GM15510 (cell line): ENCODE data around the gene SERGEF.

Experiments used
- POLR2A ChIP-seq: IDR thresholded peaks from 3 replicates; pipeline ENCODE4 v1.6.1; 2011; ENCODE audit warnings: borderline replicate concordance; ENCODE audit not compliant: insufficient read length; ENCODE audit errors: extremely low read depth

The SERGEF gene

GRCh38 chr11:17745023-17745772 is 267.6 kb downstream of the SERGEF start:
- no peak for TF ChIP-seq POLR2A

DNA sequence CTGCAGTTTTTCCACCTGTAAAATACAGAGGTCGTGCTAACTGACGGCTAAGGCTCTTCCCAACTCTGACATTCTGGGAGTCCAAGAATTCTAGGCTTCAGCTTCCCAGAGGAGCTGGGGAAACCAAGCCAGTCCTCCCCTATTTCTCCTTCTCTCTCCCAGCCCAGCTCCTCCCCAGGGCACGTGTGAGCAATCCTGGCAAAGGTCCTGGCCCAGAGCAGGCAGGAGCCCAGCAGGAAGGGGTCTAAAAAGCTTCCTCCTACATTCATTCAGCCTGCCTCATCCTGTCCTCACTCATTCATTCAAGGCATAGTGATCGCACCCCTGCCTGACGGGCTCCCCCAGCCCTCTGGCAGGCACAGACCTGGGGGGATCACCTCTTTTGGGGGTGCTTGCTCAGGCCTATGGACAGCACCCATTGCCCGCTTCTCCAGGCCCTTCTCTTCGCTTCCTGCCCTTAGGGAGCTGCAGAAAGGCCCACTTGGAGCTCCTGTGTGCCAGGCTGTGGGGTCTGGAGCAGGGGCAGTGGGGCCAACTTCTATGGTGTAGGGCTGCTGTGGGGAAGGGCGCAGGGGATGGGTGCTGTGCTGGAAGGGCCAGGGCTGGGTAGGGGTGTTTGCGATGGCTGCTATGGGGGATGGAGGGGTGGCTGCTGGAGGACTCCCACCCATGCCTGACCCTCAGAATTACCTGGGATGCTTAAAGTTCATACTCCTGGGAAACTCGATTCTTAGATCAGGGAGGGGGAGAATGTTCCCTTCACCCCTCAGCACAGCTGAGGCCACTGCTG is 268.5 kb downstream of the SERGEF start:
- TF ChIP-seq POLR2A = no peak

DNA sequence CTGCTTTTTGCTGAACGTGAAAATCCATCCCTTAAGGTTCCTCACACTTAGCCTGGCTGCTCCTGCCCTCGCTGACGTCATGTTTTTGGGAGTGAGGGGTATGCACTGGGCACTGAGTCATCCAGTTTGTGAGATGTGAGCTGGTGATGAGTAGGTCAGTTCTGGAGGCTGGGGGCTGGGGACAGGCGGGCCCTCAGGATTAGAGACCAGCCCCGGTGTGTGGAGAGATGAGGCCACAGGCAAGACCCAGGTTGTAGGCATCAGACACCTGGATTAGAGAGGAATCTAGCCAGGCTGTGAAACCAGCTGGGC is 269.1 kb downstream of the SERGEF start:
- no peak for TF ChIP-seq POLR2A

DNA sequence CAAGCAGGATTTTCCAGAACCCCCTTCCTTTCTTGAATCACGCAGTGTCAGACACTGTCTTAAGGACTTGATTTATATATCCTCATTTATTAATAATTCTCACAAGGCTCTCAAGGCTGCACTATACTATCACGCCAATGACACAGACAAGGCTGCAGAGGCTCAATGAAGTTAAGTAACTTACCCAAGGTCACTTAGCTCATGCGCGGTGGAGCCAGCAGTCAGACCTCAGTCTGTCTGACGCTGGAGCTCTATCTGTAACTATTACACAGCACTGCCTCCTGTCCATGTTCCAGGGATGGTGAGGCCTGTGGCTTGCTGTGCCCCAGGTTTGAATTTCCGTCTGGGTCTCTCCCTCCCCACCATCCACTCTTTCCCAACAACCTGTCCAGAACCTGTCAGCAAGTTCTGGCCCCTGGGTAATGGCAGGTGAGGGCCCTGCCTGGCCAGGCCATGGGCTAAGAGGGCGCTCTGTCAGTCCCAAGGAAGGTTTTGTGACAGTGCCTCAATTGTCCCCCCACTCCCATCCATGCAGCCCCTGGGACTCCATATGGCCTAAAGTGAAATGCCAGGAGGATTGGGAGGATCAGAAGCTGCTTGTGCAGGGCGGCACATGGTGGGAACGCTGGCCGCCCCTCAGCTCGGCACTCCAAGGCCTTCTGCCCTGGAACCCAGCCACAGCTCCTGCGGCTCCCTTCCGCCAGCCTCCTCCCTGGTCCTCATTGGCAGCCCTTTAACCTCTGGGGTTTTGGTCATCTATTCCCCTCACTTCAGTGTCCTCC is 269.6 kb downstream of the SERGEF start:
- no peak for TF ChIP-seq POLR2A

DNA sequence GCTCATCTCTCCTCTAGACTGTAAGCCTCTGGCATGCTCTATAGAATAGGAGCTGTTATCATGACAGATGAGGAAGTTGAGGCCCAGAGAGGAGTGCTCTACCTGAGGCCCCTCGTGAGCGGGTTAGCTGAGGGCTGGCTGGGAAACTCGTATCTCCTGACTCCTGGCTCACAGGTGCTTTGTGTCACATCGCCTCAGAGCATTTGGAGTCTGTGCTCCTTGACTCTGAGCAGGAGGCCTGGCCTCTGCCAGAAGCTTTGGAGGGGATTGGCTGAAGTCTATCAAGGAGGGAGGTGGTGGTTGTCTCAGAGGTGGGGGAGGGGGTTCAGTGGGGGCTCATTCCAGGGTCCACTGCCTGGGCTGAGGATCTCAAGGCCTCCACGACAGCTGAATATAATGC is 270.8 kb downstream of the SERGEF start:
- no peak for TF ChIP-seq POLR2A

DNA sequence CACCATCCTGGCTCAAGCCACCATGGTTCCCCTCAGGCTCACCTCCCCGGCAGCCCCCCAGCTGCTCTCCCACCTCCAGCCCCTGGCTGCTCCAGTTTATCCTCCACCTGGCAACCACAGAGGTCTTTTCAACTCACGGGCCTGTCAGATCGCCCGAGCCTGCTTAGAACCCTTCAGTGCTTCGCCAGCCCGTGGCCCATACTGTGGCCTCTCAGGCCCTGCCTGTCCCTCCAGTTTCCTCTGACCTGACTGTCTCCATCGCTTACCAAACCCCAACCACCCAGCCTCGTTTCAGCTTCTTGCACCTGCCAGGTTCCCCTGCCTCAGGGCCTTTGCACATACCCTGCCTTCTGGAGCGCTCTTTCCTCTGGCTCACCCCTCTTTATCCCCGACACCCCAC is 271.4 kb downstream of the SERGEF start:
- no peak for TF ChIP-seq POLR2A

DNA sequence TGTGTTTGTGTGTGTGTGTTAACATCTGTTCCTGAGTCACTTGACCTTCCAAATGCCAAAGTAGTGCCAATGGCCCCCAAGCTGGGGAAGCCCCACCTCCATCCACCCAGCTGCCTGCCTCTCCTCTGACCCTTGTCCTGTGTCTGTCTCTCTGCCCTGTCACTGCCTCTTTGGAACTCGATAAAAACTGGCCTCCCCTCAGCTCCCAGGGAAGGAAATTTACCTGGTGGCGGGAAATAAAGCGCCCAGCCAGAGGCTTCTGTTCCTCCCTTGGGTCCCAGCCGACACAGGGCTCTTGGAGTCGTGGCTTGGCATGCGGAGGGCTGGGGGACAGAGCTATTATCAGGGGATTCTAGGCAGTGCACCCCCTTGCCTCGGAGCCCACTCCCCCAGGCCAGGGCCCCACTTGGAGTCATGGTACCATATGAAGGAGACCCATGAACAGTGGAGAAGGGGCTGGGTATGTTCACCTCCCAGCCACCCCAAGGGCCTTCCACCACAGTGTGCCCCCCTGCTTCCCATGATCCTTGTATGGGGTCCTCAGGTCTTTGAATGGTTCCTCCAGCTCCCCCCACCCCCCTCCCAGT is 272.1 kb downstream of the SERGEF start:
- TF ChIP-seq POLR2A = no peak

- no peak for TF ChIP-seq POLR2A
These were observed 272.9 kb downstream of the SERGEF start for GRCh38 chr11:17739945-17740338.

DNA sequence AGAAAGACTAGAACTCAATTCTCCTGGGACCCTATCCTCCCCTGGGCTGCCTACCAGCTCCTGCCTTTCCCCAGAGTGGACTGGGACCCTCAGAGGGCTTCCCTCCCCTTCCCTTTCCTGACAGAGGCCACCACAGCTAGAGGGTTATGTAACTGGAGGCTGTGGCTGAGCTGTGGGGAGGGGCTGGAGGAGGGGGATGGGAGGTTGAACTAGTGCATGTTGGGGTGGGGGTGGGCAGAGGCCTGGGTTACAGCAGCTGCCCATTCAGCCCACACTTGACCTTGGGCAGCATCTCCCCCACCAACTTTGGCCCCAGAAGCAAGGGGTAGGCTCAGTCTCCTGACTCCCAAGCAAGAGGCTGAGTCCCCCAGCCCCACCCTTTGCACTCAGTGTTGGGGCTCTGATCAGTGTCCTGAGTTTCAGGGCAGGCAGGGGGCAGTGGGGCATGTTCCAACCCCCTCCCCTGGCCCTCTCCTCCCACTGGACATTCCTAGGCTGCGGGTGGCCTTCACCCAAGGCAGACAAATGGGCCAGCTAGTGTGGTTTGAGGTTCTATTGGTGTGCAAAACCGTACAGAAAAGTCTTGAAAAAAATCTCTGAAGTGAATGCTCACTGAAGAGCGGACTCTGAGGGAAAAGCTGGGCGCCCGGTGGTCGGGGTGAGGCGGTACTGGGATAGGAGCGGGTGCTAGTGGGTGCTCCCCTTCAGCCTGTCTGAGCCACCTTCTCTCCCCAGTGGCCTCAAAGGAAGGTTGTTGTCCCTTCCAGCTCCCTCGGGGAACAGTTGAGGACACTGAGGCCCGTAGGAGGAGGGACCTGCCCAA is 274.5 kb downstream of the SERGEF start:
- no peak for TF ChIP-seq POLR2A
